Endodermal cell (in vitro differentiated cells): ENCODE measurements around the gene ATP6V0D1. TPM values are rescaled to one million over a fixed set of nuclear protein-coding genes. Genes with fewer than 3 reads are reported as not detected.

Experiments used
- DNase-seq: peaks from one replicate; pipeline ENCODE4 v3.0.0-alpha.2; 2017
- H3K27ac ChIP-seq: 2 replicates; pipeline ENCODE4 v1.5.1; 2013; ENCODE audit warnings: mild to moderate bottlenecking, low read depth, low read length, moderate library complexity
- H3K27me3 ChIP-seq: 2 replicates; pipeline ENCODE4 v1.6.1; 2013; ENCODE audit warnings: mild to moderate bottlenecking, low read length, moderate library complexity; ENCODE audit not compliant: insufficient read depth, control insufficient read depth, poor library complexity, severe bottlenecking
- H3K36me3 ChIP-seq: 2 replicates; pipeline ENCODE4 v1.7.0; 2013; ENCODE audit warnings: mild to moderate bottlenecking, low read length, moderate library complexity; ENCODE audit not compliant: control insufficient read depth, insufficient read depth
- H3K4me1 ChIP-seq: one replicate; pipeline ENCODE4 v1.7.0; 2013; ENCODE audit warnings: low read length; ENCODE audit not compliant: control insufficient read depth, insufficient read depth
- H3K4me3 ChIP-seq: 2 replicates; pipeline ENCODE4 v1.5.1; 2013; ENCODE audit warnings: mild to moderate bottlenecking, low read length, moderate library complexity
- H3K9ac ChIP-seq: 2 replicates; pipeline ENCODE4 v1.6.1; 2013; ENCODE audit warnings: mild to moderate bottlenecking, low read length, moderate library complexity; ENCODE audit not compliant: poor library complexity, severe bottlenecking; ENCODE audit errors: extremely low read depth
- H3K9me3 ChIP-seq: 2 replicates; pipeline ENCODE4 v1.6.1; 2013; ENCODE audit warnings: mild to moderate bottlenecking, low read length, moderate library complexity; ENCODE audit not compliant: control insufficient read depth
- H3K27ac Mint-ChIP-seq: 2 replicates; pipeline ENCODE4 v1.8.0; 2020; ENCODE audit warnings: mixed read lengths
- H3K27me3 Mint-ChIP-seq: 2 replicates; pipeline ENCODE4 v1.8.0; 2021; ENCODE audit warnings: mild to moderate bottlenecking, mixed read lengths; ENCODE audit not compliant: insufficient read depth
- H3K36me3 Mint-ChIP-seq: 2 replicates; pipeline ENCODE4 v1.8.0; 2020; ENCODE audit warnings: low read depth, mixed read lengths
- H3K4me1 Mint-ChIP-seq: 2 replicates; pipeline ENCODE4 v1.8.0; 2020; ENCODE audit warnings: mixed read lengths
- H3K4me3 Mint-ChIP-seq: 2 replicates; pipeline ENCODE4 v1.8.0; 2020; ENCODE audit warnings: mild to moderate bottlenecking, moderate library complexity, mixed read lengths
- H3K9me3 Mint-ChIP-seq: 2 replicates; pipeline ENCODE4 v1.8.0; 2020; ENCODE audit warnings: mild to moderate bottlenecking, mixed read lengths
- CTCF ChIP-seq: fragments of 200-600 bp; sonication (generic); conservative IDR thresholded peaks from 2 replicates; pipeline ENCODE4 v1.5.0; 2021; ENCODE audit warnings: antibody characterized with exemption, mild to moderate bottlenecking
- WGBS, 2 experiments: methylation state at CpG; one replicate each; pipeline versions ENCODE4 v1.1.5 to v1.1.7; 2013; ENCODE audit warnings: missing lambda C conversion rate in 2 of 2, mixed read lengths in 1 of 2; ENCODE audit not compliant: insufficient coverage in 1 of 2, insufficient read length in 1 of 2; 5-methylcytosine and 5-hydroxymethylcytosine counted together
- total RNA-seq, 2 donors: library from RNA; stranded (reverse); fragmentation: NEBNext Ultra II Directional in 1 of 2; extraction: Animal tissue kit (Norgen Biotek cat#: 25700) in 1 of 2; gene quantifications; 2 replicates in 1 of 2; 3 replicates in 1 of 2; pipeline ENCODE4 v1.2.1, GENCODE V29; 2021

ATP6V0D1 gene
- total RNA-seq, 2 donors from 2014 or later: 56.0 to 58.3 TPM

- Histone ChIP-seq H3K36me3 (no peaks in the 10 kb centered on the region), H3K4me1 (peaks cover 7% of the 10 kb centered on the region), H3K27ac (peak overlapping the region; percentile 21), H3K9me3 (no peaks in the 10 kb centered on the region), H3K27me3 (peaks cover 30% of the 10 kb centered on the region), H3K4me3 (peak overlapping the region; percentile 83), H3K9ac (peak overlapping the region; percentile 63)
- peaks cover 81% of the 10 kb centered on the region for H3K27me3 Mint-ChIP-seq
- H3K9me3 Mint-ChIP-seq: no peaks in the 10 kb centered on the region
- peaks cover 23% of the 10 kb centered on the region for H3K4me1 Mint-ChIP-seq
- peaks cover 2% of the 10 kb centered on the region for H3K36me3 Mint-ChIP-seq
- DNase-seq: no peak
- whole genome bisulfite sequencing, 2 experiments: 13 to 14% methylated on average over 8 to 16 of the region's 16 CpGs
- no peak for TF ChIP-seq CTCF
- H3K4me3 Mint-ChIP-seq: peak overlapping the region; percentile 80
- peak overlapping the region; percentile 76 for H3K27ac Mint-ChIP-seq
Observed at GRCh38 chr16:67529582-67530012, 48.6 kb upstream of the ATP6V0D1 start.

- H3K27me3 ChIP-seq: peaks cover 36% of the 10 kb centered on the region
- peaks cover 2% of the 10 kb centered on the region for H3K36me3 Mint-ChIP-seq
- H3K27me3 Mint-ChIP-seq: peaks cover 83% of the 10 kb centered on the region
Observed at GRCh38 chr16:67528870-67529581, 48.1 kb upstream of the ATP6V0D1 start.

GRCh38 chr16:67528222-67528869 lies 47.4 kb upstream of the ATP6V0D1 start, which contains the start of gene RIPOR1:
RIPOR1 (plus strand) TSS chr16:67528829; CDS start chr16:67538447, 9,618 bp downstream.
- Mint-ChIP-seq H3K9me3 (no peaks in the 10 kb centered on the region), H3K27me3 (peaks cover 85% of the 10 kb centered on the region), H3K4me3 (peak within 1 kb of the TSS; percentile 80), H3K27ac (peak within 1 kb of the TSS; percentile 76), H3K4me1 (peaks cover 23% of the 10 kb centered on the region), H3K36me3 (no peaks in the 10 kb centered on the region)
- Histone ChIP-seq H3K9ac (peak within 1 kb of the TSS; percentile 63), H3K9me3 (no peaks in the 10 kb centered on the region), H3K4me3 (peak within 1 kb of the TSS; percentile 83), H3K27me3 (peaks cover 36% of the 10 kb centered on the region), H3K27ac (peak within 1 kb of the TSS; percentile 21), H3K4me1 (peaks cover 7% of the 10 kb centered on the region), H3K36me3 (no peaks in the 10 kb centered on the region)
- WGBS, 2 experiments: 21 to 90% methylated on average over 7 to 45 of the region's 45 CpGs
- TF ChIP-seq CTCF: no peak
- DNase-seq: peak; percentile 79

More at GRCh38 chr16:67528870-67529581, 48.1 kb upstream of the ATP6V0D1 start:
- Histone ChIP-seq H3K4me1 (peaks cover 7% of the 10 kb centered on the region), H3K9me3 (no peaks in the 10 kb centered on the region), H3K36me3 (no peaks in the 10 kb centered on the region), H3K27ac (peak overlapping the region; percentile 21), H3K9ac (peak overlapping the region; percentile 63), H3K4me3 (peak overlapping the region; percentile 83)
- 1% methylated on average over 17 to 65 of the region's 65 CpGs for WGBS, 2 experiments
- Mint-ChIP-seq H3K4me1 (peaks cover 23% of the 10 kb centered on the region), H3K27ac (peak overlapping the region; percentile 76), H3K4me3 (peak overlapping the region; percentile 80), H3K9me3 (no peaks in the 10 kb centered on the region)
- DNase-seq: peak; percentile 82
- TF ChIP-seq CTCF: no peak
